ENCODE results near the gene FN3K. TPM values are rescaled to one million over a fixed set of nuclear protein-coding genes. Genes with fewer than 3 reads are reported as not detected.

The FN3K gene
- total and polyA plus RNA-seq, 2 of the 13 experiments (the other 11 are each of a cell fraction or from before 2014, with no cell fraction given) = 3.5 to 12.2 TPM

GRCh38 chr17:82703935-82704865 lies 31.2 kb upstream of the FN3K start (continued):
- TF ChIP-seq FOXA1 (IDR thresholded peaks at IDR 0.05) (no peak), FOXA1 (CRISPR knock-in tag; IDR thresholded peaks at IDR 0.05) (no peak), GATAD2A (CRISPR knock-in tag; IDR thresholded peaks at IDR 0.05) (peak; percentile 41; the same call in 1 of the 2 replicates), TBX3 (IDR thresholded peaks at IDR 0.05; ENCODE audit: borderline replicate concordance) (0 out of 2 replicates have a peak, but pooled peaks have one; percentile 30), ZNF564 (CRISPR knock-in tag; IDR thresholded peaks at IDR 0.05) (peak; percentile 22; the same call in 1 of the 2 replicates), ZNF546 (CRISPR knock-in tag; conservative IDR thresholded peaks at IDR 0.05) (0 out of 2 replicates have a peak, but pooled peaks have one; percentile 58), MTF1 (CRISPR knock-in tag; IDR thresholded peaks at IDR 0.05) (no peak), TFAP4 (IDR thresholded peaks at IDR 0.05; ENCODE audit: borderline replicate concordance, low read depth) (no peak), SP5 (CRISPR knock-in tag; IDR thresholded peaks at IDR 0.05; ENCODE audit: borderline replicate concordance, low read depth) (peak; percentile 69; the same call in 1 of the 2 replicates), CC2D1A (CRISPR knock-in tag; IDR thresholded peaks at IDR 0.05) (0 out of 2 replicates have a peak, but pooled peaks have one; percentile 50), IRF9 (CRISPR knock-in tag; IDR thresholded peaks at IDR 0.05; ENCODE audit: borderline replicate concordance) (no peak), THYN1 (CRISPR knock-in tag; IDR thresholded peaks at IDR 0.05; ENCODE audit: borderline replicate concordance, low read depth) (no peak), BCL6 (CRISPR knock-in tag; IDR thresholded peaks at IDR 0.05) (peak; percentile 52), ZNF441 (CRISPR knock-in tag; IDR thresholded peaks at IDR 0.05; ENCODE audit: borderline replicate concordance) (no peak), KDM5A (IDR thresholded peaks at IDR 0.05; ENCODE audit: borderline replicate concordance, low read length) (no peak), RCOR2 (CRISPR knock-in tag; IDR thresholded peaks at IDR 0.05) (no peak), NFYC (CRISPR knock-in tag; IDR thresholded peaks at IDR 0.05) (no peak), ESRRA (CRISPR knock-in tag; IDR thresholded peaks at IDR 0.05; ENCODE audit: low read depth) (peak; percentile 63; the same call in 1 of the 2 replicates)
- TF ChIP-seq, protein P1, sequence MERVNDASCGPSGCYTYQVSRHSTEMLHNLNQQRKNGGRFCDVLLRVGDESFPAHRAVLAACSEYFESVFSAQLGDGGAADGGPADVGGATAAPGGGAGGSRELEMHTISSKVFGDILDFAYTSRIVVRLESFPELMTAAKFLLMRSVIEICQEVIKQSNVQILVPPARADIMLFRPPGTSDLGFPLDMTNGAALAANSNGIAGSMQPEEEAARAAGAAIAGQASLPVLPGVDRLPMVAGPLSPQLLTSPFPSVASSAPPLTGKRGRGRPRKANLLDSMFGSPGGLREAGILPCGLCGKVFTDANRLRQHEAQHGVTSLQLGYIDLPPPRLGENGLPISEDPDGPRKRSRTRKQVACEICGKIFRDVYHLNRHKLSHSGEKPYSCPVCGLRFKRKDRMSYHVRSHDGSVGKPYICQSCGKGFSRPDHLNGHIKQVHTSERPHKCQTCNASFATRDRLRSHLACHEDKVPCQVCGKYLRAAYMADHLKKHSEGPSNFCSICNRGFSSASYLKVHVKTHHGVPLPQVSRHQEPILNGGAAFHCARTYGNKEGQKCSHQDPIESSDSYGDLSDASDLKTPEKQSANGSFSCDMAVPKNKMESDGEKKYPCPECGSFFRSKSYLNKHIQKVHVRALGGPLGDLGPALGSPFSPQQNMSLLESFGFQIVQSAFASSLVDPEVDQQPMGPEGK (CRISPR knock-in tag; IDR thresholded peaks at IDR 0.05) = peak; percentile 85
- TF ChIP-seq, protein P2, sequence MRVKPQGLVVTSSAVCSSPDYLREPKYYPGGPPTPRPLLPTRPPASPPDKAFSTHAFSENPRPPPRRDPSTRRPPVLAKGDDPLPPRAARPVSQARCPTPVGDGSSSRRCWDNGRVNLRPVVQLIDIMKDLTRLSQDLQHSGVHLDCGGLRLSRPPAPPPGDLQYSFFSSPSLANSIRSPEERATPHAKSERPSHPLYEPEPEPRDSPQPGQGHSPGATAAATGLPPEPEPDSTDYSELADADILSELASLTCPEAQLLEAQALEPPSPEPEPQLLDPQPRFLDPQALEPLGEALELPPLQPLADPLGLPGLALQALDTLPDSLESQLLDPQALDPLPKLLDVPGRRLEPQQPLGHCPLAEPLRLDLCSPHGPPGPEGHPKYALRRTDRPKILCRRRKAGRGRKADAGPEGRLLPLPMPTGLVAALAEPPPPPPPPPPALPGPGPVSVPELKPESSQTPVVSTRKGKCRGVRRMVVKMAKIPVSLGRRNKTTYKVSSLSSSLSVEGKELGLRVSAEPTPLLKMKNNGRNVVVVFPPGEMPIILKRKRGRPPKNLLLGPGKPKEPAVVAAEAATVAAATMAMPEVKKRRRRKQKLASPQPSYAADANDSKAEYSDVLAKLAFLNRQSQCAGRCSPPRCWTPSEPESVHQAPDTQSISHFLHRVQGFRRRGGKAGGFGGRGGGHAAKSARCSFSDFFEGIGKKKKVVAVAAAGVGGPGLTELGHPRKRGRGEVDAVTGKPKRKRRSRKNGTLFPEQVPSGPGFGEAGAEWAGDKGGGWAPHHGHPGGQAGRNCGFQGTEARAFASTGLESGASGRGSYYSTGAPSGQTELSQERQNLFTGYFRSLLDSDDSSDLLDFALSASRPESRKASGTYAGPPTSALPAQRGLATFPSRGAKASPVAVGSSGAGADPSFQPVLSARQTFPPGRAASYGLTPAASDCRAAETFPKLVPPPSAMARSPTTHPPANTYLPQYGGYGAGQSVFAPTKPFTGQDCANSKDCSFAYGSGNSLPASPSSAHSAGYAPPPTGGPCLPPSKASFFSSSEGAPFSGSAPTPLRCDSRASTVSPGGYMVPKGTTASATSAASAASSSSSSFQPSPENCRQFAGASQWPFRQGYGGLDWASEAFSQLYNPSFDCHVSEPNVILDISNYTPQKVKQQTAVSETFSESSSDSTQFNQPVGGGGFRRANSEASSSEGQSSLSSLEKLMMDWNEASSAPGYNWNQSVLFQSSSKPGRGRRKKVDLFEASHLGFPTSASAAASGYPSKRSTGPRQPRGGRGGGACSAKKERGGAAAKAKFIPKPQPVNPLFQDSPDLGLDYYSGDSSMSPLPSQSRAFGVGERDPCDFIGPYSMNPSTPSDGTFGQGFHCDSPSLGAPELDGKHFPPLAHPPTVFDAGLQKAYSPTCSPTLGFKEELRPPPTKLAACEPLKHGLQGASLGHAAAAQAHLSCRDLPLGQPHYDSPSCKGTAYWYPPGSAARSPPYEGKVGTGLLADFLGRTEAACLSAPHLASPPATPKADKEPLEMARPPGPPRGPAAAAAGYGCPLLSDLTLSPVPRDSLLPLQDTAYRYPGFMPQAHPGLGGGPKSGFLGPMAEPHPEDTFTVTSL (CRISPR knock-in tag; IDR thresholded peaks at IDR 0.05; ENCODE audit: borderline replicate concordance) = no peak
